Prostate gland (tissue), 2 donors: ENCODE results near the gene CDK19. TPM values are rescaled to one million over a fixed set of nuclear protein-coding genes. Genes with fewer than 3 reads are reported as not detected.

Source experiments
- DNase-seq: peaks from one replicate; pipeline ENCODE4 v3.0.0-alpha.2; 2019; ENCODE audit warnings: low spot score
- H3K27ac ChIP-seq, 2 donors: fragments of 200-600 bp; sonication (generic); 2 replicates each; pipeline ENCODE4 v1.5.1; 2017 to 2019
- H3K27me3 ChIP-seq: fragments of 200-600 bp; sonication (generic); replicated peaks from 2 replicates; pipeline ENCODE4 v1.5.1; 2019; ENCODE audit not compliant: insufficient read depth
- H3K36me3 ChIP-seq, 2 donors: fragments of 200-600 bp; sonication (generic); 1 replicate in 1 of 2; 2 replicates in 1 of 2; pipeline versions ENCODE4 v1.5.1 to v1.8.1; 2017 to 2019
- H3K4me1 ChIP-seq: fragments of 200-600 bp; sonication (generic); replicated peaks from 2 replicates; pipeline ENCODE4 v1.5.1; 2019
- H3K4me3 ChIP-seq, 2 donors: fragments of 200-600 bp; sonication (generic); 2 replicates each; pipeline ENCODE4 v1.5.1; 2017 to 2019
- H3K9me3 ChIP-seq: fragments of 200-600 bp; sonication (generic); 2 replicates; pipeline ENCODE4 v1.5.1; 2017
- CTCF ChIP-seq, 4 experiments: fragments of 200-600 bp in 2 of 4; fragments of 450-650 bp in 2 of 4; sonication (generic) in 2 of 4; IDR thresholded peaks; 1 replicate in 3 of 4; 2 replicates in 1 of 4; pipeline ENCODE4 v1.5.1; 2016 to 2019; ENCODE audit warnings: antibody characterized with exemption in 4 of 4, mild to moderate bottlenecking in 2 of 4, moderate library complexity in 2 of 4
- POLR2A ChIP-seq: fragments of 450-650 bp; IDR thresholded peaks from one replicate; pipeline ENCODE4 v1.6.1; 2016; ENCODE audit warnings: antibody characterized with exemption, mild to moderate bottlenecking
- POLR2AphosphoS5 ChIP-seq: sonication (generic); formaldehyde crosslinking; IDR thresholded peaks from one replicate; pipeline ENCODE4 v1.6.1; 2017; ENCODE audit warnings: antibody characterized with exemption
- WGBS: methylation state at CpG from one replicate; pipeline ENCODE4 v1.1.5; 2018; 5-methylcytosine and 5-hydroxymethylcytosine counted together
- intact Hi-C: fragments of 100-400 bp; cut with DNase I; formaldehyde crosslinking; loops from one replicate; pipeline ENCODE4 v1.14.2; 2022
- total RNA-seq, 2 donors: library from RNA; depleted of rRNA; stranded (reverse); fragments of >200 nt; gene quantifications; one replicate each; pipeline ENCODE4 v1.1.0, GENCODE V29; 2016

The CDK19 gene
- total RNA-seq, 2 donors from 2014 or later: 41.4 to 70.2 TPM

GRCh38 chr6:110777636-110778035, 37.6 kb downstream of the CDK19 start:
- TF ChIP-seq CTCF (IDR thresholded peaks at IDR 0.05) (no peak), POLR2A (no peak)
- intact Hi-C loops: no loop called here
- H3K9me3 ChIP-seq: no peaks in the 10 kb centered on the region
- no peak overlapping the region for H3K4me3 ChIP-seq
- H3K27me3 ChIP-seq: no peaks in the 10 kb centered on the region
- DNase-seq: no peak
- H3K36me3 ChIP-seq: no peaks in the 10 kb centered on the region
- no peak overlapping the region for H3K27ac ChIP-seq
- peaks cover 4% of the 10 kb centered on the region for H3K4me1 ChIP-seq
- WGBS: 75% methylated on average over 2 of the region's 2 CpGs

- no peaks in the 10 kb centered on the region for H3K27me3 ChIP-seq
- intact Hi-C loops: no loop called here
- H3K36me3 ChIP-seq: no peaks in the 10 kb centered on the region
- H3K4me3 ChIP-seq: no peak overlapping the region
- H3K4me1 ChIP-seq: no peaks in the 10 kb centered on the region
- no peak for TF ChIP-seq POLR2A
- no peak for TF ChIP-seq CTCF (IDR thresholded peaks at IDR 0.05)
- no peak for TF ChIP-seq POLR2AphosphoS5
- H3K9me3 ChIP-seq: no peaks in the 10 kb centered on the region
- DNase-seq: no peak
- H3K27ac ChIP-seq: no peak overlapping the region
Measured at GRCh38 chr6:110776413-110776812, 38.9 kb downstream of the CDK19 start.

DNA sequence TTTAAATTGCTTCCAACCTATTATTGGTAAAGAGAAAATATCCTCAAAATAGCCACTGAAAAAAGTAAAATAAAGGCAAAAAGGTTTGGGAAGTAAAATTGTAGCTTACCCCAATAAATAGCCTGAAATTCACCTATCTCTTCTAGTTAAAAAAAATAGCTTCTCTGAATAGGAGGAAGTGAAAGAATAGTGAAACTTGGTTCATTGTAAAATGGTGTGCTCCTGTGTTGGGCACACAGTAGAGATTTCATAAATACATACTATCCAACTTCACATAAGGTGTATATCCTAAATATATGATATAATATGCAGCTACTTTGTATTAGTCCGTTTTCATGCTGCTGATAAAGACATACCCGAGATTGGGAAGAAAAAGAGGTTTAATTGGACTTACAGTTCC, 45.3 kb downstream of the CDK19 start:
- 99% methylated on average over 2 of the region's 2 CpGs for WGBS
- no peak overlapping the region for H3K4me3 ChIP-seq

DNA sequence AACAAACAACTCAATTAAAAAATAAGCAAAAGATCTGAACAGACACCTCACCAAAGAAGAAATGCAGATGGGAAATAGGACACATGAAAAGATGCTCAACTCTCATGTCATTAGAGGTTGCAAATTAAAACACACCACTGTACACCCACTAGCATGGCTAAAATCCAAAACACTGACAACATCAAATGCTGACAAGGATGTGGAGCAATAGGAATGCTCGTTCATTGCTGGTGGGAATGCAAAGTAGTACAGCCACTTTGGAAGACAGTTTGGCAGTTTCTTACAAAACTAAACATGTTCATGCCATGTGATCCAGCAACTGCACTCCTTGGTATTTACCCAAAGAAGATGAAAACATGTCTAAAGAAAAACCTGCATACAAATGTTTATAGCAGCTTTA, 47.2 kb downstream of the CDK19 start:
- H3K9me3 ChIP-seq: no peaks in the 10 kb centered on the region
- TF ChIP-seq POLR2A (no peak), CTCF (IDR thresholded peaks at IDR 0.05) (no peak), POLR2AphosphoS5 (no peak)
- intact Hi-C loops: no loop called here
- no peak for DNase-seq
- no peaks in the 10 kb centered on the region for H3K4me1 ChIP-seq
- no peak overlapping the region for H3K27ac ChIP-seq
- WGBS: 95% methylated on average over 1 of the region's 1 CpG
- no peak overlapping the region for H3K4me3 ChIP-seq
- no peaks in the 10 kb centered on the region for H3K27me3 ChIP-seq
- no peaks in the 10 kb centered on the region for H3K36me3 ChIP-seq

More for the DNA sequence above, 45.3 kb downstream of the CDK19 start:
- no peak for TF ChIP-seq POLR2AphosphoS5
- TF ChIP-seq CTCF (IDR thresholded peaks at IDR 0.05): no peak
- no peak for TF ChIP-seq POLR2A
- Histone ChIP-seq H3K9me3 (no peaks in the 10 kb centered on the region), H3K36me3 (no peaks in the 10 kb centered on the region), H3K4me1 (no peaks in the 10 kb centered on the region), H3K27ac (no peak overlapping the region), H3K27me3 (no peaks in the 10 kb centered on the region)
- intact Hi-C loops: no loop called here
- no peak for DNase-seq

GRCh38 chr6:110761371-110761770, 53.9 kb downstream of the CDK19 start:
- H3K36me3 ChIP-seq: no peaks in the 10 kb centered on the region
- H3K27me3 ChIP-seq: no peaks in the 10 kb centered on the region
- intact Hi-C loops: no loop called here
- H3K9me3 ChIP-seq: no peaks in the 10 kb centered on the region
- H3K4me1 ChIP-seq: no peaks in the 10 kb centered on the region
- H3K27ac ChIP-seq: no peak overlapping the region
- DNase-seq: no peak
- no peak for TF ChIP-seq POLR2A
- 64% methylated on average over 3 of the region's 3 CpGs for WGBS
- no peak overlapping the region for H3K4me3 ChIP-seq
